Esophagus squamous epithelium (tissue), 4 donors: ENCODE results near the gene GLB1L3.

ENCODE experiments used
- CTCF ChIP-seq, 6 experiments: fragments of 450-650 bp in 4 of 6; fragments of 200-600 bp in 2 of 6; sonication (generic) in 2 of 6; IDR thresholded peaks; one replicate each; pipeline ENCODE4 v1.5.1; 2016 to 2019; ENCODE audit warnings: antibody characterized with exemption in 6 of 6, mild to moderate bottlenecking in 4 of 6, moderate library complexity in 4 of 6
- POLR2A ChIP-seq, 4 donors: fragments of 450-650 bp; IDR thresholded peaks; one replicate each; pipeline ENCODE4 v1.6.1; 2017; ENCODE audit warnings: antibody characterized with exemption in 4 of 4, mild to moderate bottlenecking in 4 of 4, moderate library complexity in 3 of 4

GRCh38 chr11:134338654-134339053 lies 62.5 kb downstream of the GLB1L3 start:
- TF ChIP-seq CTCF (IDR thresholded peaks at IDR 0.05) (no peak), POLR2A (IDR thresholded peaks at IDR 0.05) (no peak)
